A673 (cell line): Measurements from ENCODE around the gene IGSF6.

Source experiments
- EZH2 ChIP-seq: fragments of 200-600 bp; sonication (generic); IDR thresholded peaks from 2 replicates; pipeline ENCODE4 v1.6.1; 2017; ENCODE audit warnings: borderline replicate concordance, low read depth, mild to moderate bottlenecking, mixed read lengths, antibody characterized with exemption, low read length; ENCODE audit not compliant: poor library complexity, severe bottlenecking
- TF ChIP-seq, protein P1 (sequence below): fragments of 300-800, 200-600 bp; sonication (generic); conservative IDR thresholded peaks from 2 replicates; pipeline ENCODE4 v1.5.1; 2017; ENCODE audit warnings: low read depth, mild to moderate bottlenecking, antibody characterized with exemption, low read length, moderate library complexity, mixed read lengths

GRCh38 chr16:21650521-21650920 is 1.9 kb downstream of the IGSF6 start:
- TF ChIP-seq, protein P1, sequence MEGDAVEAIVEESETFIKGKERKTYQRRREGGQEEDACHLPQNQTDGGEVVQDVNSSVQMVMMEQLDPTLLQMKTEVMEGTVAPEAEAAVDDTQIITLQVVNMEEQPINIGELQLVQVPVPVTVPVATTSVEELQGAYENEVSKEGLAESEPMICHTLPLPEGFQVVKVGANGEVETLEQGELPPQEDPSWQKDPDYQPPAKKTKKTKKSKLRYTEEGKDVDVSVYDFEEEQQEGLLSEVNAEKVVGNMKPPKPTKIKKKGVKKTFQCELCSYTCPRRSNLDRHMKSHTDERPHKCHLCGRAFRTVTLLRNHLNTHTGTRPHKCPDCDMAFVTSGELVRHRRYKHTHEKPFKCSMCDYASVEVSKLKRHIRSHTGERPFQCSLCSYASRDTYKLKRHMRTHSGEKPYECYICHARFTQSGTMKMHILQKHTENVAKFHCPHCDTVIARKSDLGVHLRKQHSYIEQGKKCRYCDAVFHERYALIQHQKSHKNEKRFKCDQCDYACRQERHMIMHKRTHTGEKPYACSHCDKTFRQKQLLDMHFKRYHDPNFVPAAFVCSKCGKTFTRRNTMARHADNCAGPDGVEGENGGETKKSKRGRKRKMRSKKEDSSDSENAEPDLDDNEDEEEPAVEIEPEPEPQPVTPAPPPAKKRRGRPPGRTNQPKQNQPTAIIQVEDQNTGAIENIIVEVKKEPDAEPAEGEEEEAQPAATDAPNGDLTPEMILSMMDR, result no peak
- TF ChIP-seq EZH2, result no peak
